Mesenchymal stem cell (in vitro differentiated cells and primary cell): Measurements from ENCODE around the gene MAMDC4. TPM values are rescaled to one million over a fixed set of nuclear protein-coding genes. Genes with fewer than 3 reads are reported as not detected.
"Not testable (repeated sequence)": the region's sequence is repeated elsewhere in the genome, so short reads cannot be mapped to it uniquely, and the experiment has no call there.

Experiments
- DNase-seq: peaks from one replicate; pipeline ENCODE4 v3.0.0-alpha.2; 2013
- H2AFZ ChIP-seq: one replicate; pipeline ENCODE4 v1.6.1; 2013; ENCODE audit warnings: low read depth, mild to moderate bottlenecking, control low read depth, inconsistent platforms, low read length, moderate library complexity
- H2AK5ac ChIP-seq: 2 replicates; pipeline ENCODE4 v1.6.1; 2013; ENCODE audit warnings: low read length, moderate library complexity, mild to moderate bottlenecking, inconsistent platforms; ENCODE audit not compliant: severe bottlenecking
- H2BK120ac ChIP-seq: one replicate; pipeline ENCODE4 v1.6.1; 2013; ENCODE audit warnings: low read depth, mild to moderate bottlenecking, inconsistent platforms, low read length, moderate library complexity
- H2BK12ac ChIP-seq, 2 experiments: one replicate each; pipeline ENCODE4 v1.6.1; 2013; ENCODE audit warnings: inconsistent platforms in 2 of 2, low read length in 2 of 2, mild to moderate bottlenecking in 2 of 2, moderate library complexity in 2 of 2, control low read depth in 1 of 2
- H2BK15ac ChIP-seq: one replicate; pipeline ENCODE4 v1.6.1; 2013; ENCODE audit warnings: mild to moderate bottlenecking, low read depth, inconsistent platforms; ENCODE audit not compliant: poor library complexity, severe bottlenecking
- H2BK5ac ChIP-seq: 2 replicates; pipeline ENCODE4 v1.6.1; 2013; ENCODE audit warnings: low read depth, mild to moderate bottlenecking, low read length, control low read depth, inconsistent platforms; ENCODE audit not compliant: poor library complexity, severe bottlenecking
- H3K14ac ChIP-seq, 2 experiments: one replicate each; pipeline ENCODE4 v1.6.1; 2013; ENCODE audit warnings: inconsistent platforms in 2 of 2, low read length in 2 of 2, control low read depth in 1 of 2, mild to moderate bottlenecking in 1 of 2, moderate library complexity in 1 of 2
- H3K18ac ChIP-seq, 2 experiments: one replicate each; pipeline ENCODE4 v1.6.1; 2013; ENCODE audit warnings: inconsistent platforms in 2 of 2, low read length in 2 of 2, control low read depth in 1 of 2, low read depth in 1 of 2, mild to moderate bottlenecking in 1 of 2
- H3K23ac ChIP-seq, 2 experiments: one replicate each; pipeline ENCODE4 v1.6.1; 2013; ENCODE audit warnings: inconsistent platforms in 2 of 2, low read length in 2 of 2, mild to moderate bottlenecking in 2 of 2, moderate library complexity in 2 of 2, control low read depth in 1 of 2
- H3K27ac ChIP-seq: 2 replicates; pipeline ENCODE4 v1.5.1; 2013; ENCODE audit warnings: mild to moderate bottlenecking, moderate library complexity, low read length, control low read depth, inconsistent platforms; ENCODE audit not compliant: poor library complexity, severe bottlenecking
- H3K27me3 ChIP-seq, 2 experiments: 2 replicates each; pipeline versions ENCODE4 v1.6.1 to v1.7.0; 2013; ENCODE audit warnings: low read length in 2 of 2, mild to moderate bottlenecking in 2 of 2, moderate library complexity in 2 of 2, control low read depth in 1 of 2, inconsistent platforms in 1 of 2; ENCODE audit not compliant: control insufficient read depth in 1 of 2, insufficient read depth in 1 of 2
- H3K36me3 ChIP-seq, 2 experiments: 2 replicates each; pipeline versions ENCODE4 v1.6.1 to v1.7.0; 2013; ENCODE audit warnings: low read length in 2 of 2, control low read depth in 1 of 2, inconsistent platforms in 1 of 2, low read depth in 1 of 2, mild to moderate bottlenecking in 1 of 2; ENCODE audit not compliant: insufficient read depth in 2 of 2, control insufficient read depth in 1 of 2
- H3K4ac ChIP-seq, 2 experiments: one replicate each; pipeline ENCODE4 v1.6.1; 2013; ENCODE audit warnings: inconsistent platforms in 2 of 2, low read length in 2 of 2, mild to moderate bottlenecking in 2 of 2, moderate library complexity in 2 of 2, control low read depth in 1 of 2, low read depth in 1 of 2
- H3K4me1 ChIP-seq: 2 replicates; pipeline ENCODE4 v1.6.1; 2013; ENCODE audit warnings: low read depth, low read length, control low read depth; ENCODE audit not compliant: control insufficient read depth, insufficient read depth
- H3K4me2 ChIP-seq: 2 replicates; pipeline ENCODE4 v1.6.1; 2013; ENCODE audit warnings: low read length, mild to moderate bottlenecking, inconsistent platforms; ENCODE audit not compliant: poor library complexity, severe bottlenecking
- H3K4me3 ChIP-seq, 2 experiments: 2 replicates each; pipeline versions ENCODE4 v1.5.1 to v1.7.0; 2013; ENCODE audit warnings: low read length in 2 of 2, mild to moderate bottlenecking in 2 of 2, control low read depth in 1 of 2, low read depth in 1 of 2; ENCODE audit not compliant: insufficient read depth in 1 of 2
- H3K79me1 ChIP-seq: replicated peaks from 2 replicates; pipeline ENCODE4 v1.6.1; 2013; ENCODE audit warnings: mild to moderate bottlenecking, control low read depth, low read length, inconsistent platforms; ENCODE audit not compliant: poor library complexity, severe bottlenecking
- H3K9ac ChIP-seq: 2 replicates; pipeline ENCODE4 v1.7.0; 2013; ENCODE audit warnings: mild to moderate bottlenecking, low read length, moderate library complexity
- H3K9me3 ChIP-seq: 2 replicates; pipeline ENCODE4 v1.7.0; 2013; ENCODE audit warnings: mild to moderate bottlenecking, low read length; ENCODE audit not compliant: control insufficient read depth
- H4K8ac ChIP-seq: one replicate; pipeline ENCODE4 v1.6.1; 2013; ENCODE audit warnings: inconsistent platforms, mild to moderate bottlenecking, low read length, moderate library complexity
- H4K91ac ChIP-seq: one replicate; pipeline ENCODE4 v1.6.1; 2013; ENCODE audit warnings: mild to moderate bottlenecking, low read length, inconsistent platforms
- WGBS: methylation state at CpG from one replicate; pipeline ENCODE4 v1.1.7; 2013; ENCODE audit warnings: mixed read lengths; 5-methylcytosine and 5-hydroxymethylcytosine counted together
- polyA plus RNA-seq, 2 experiments: library from polyadenylated mRNA; stranded (reverse); fragments of 200-250 nt; gene quantifications; one replicate each; pipeline ENCODE4 v1.2.3, GENCODE V29; 2013

MAMDC4 gene
- 1.6 TPM for polyA plus RNA-seq (2013, experiment 1 of 2)
- 2.1 TPM for polyA plus RNA-seq (2013, experiment 2 of 2)

- H2AK5ac ChIP-seq: peak within 1 kb of the TSS; percentile 30
- no peak within 1 kb of the TSS for H3K4me2 ChIP-seq
- H3K9me3 ChIP-seq: no peaks in the 10 kb centered on the region
- 93% methylated on average over 23 of the region's 23 CpGs for WGBS
- H4K8ac ChIP-seq: peak within 1 kb of the TSS; percentile 55
- no peak within 1 kb of the TSS for H4K91ac ChIP-seq
- H3K36me3 ChIP-seq: peaks cover 0 to 54% of the 10 kb centered on the region in 2 experiments
- H2BK15ac ChIP-seq: peak within 1 kb of the TSS; percentile 4
- no peak within 1 kb of the TSS for H2AFZ ChIP-seq
- no peak within 1 kb of the TSS for H2BK5ac ChIP-seq
- H3K79me1 ChIP-seq: peaks cover 22% of the 10 kb centered on the region
- no peak for DNase-seq
- no peak within 1 kb of the TSS for H3K27ac ChIP-seq
- H3K23ac ChIP-seq: no peak within 1 kb of the TSS
- H3K14ac ChIP-seq: no peak within 1 kb of the TSS
- H3K4ac ChIP-seq: no peak within 1 kb of the TSS
- H3K18ac ChIP-seq: peak within 1 kb of the TSS in 1 of 2 experiments; percentile 30
- H2BK120ac ChIP-seq: no peak within 1 kb of the TSS
- H3K27me3 ChIP-seq: peaks cover 0 to under 1% of the 10 kb centered on the region in 2 experiments
- H3K9ac ChIP-seq: no peak within 1 kb of the TSS
- H2BK12ac ChIP-seq: peak within 1 kb of the TSS in 1 of 2 experiments; percentile 15
- H3K4me1 ChIP-seq: peaks cover 62% of the 10 kb centered on the region
- H3K4me3 ChIP-seq: no peak within 1 kb of the TSS
These were observed at the start of gene MAMDC4 for GRCh38 chr9:136851941-136852663. TSS of gene MAMDC4 (plus strand) at chr9:136852346. CDS start at chr9:136852417, 71 bp downstream.

GRCh38 chr9:136803009-136803550, 49.1 kb upstream of the MAMDC4 start:
- not testable (repeated sequence) for H2BK5ac ChIP-seq, H2BK12ac ChIP-seq, H3K14ac ChIP-seq, H3K4ac ChIP-seq, H2AFZ ChIP-seq, H3K4me2 ChIP-seq, H3K9me3 ChIP-seq, H3K23ac ChIP-seq, H2BK120ac ChIP-seq, H3K27ac ChIP-seq, DNase-seq, H3K79me1 ChIP-seq, H3K9ac ChIP-seq, H3K4me3 ChIP-seq, H4K8ac ChIP-seq, H2AK5ac ChIP-seq, H4K91ac ChIP-seq, H3K18ac ChIP-seq, H2BK15ac ChIP-seq
- 98% methylated on average over 5 of the region's 9 CpGs for WGBS
- H3K4me1 ChIP-seq: peaks cover 28% of the 10 kb centered on the region
- H3K36me3 ChIP-seq: peaks cover 5 to 19% of the 10 kb centered on the region in 2 experiments
- H3K27me3 ChIP-seq: peaks cover 32 to 42% of the 10 kb centered on the region in 2 experiments

GRCh38 chr9:136803551-136804508, 48.3 kb upstream of the MAMDC4 start:
- WGBS: 96% methylated on average over 22 of the region's 22 CpGs
- Histone ChIP-seq H3K4me3 (no peak overlapping the region), H2AFZ (no peak overlapping the region)

More at GRCh38 chr9:136803551-136804508, 48.3 kb upstream of the MAMDC4 start:
- Histone ChIP-seq H2BK15ac (no peak overlapping the region), H2BK5ac (no peak overlapping the region), H3K9me3 (no peaks in the 10 kb centered on the region), H2BK12ac (no peak overlapping the region), H3K18ac (no peak overlapping the region), H2AK5ac (no peak overlapping the region), H3K4ac (no peak overlapping the region), H2BK120ac (no peak overlapping the region), H3K14ac (no peak overlapping the region), H3K23ac (no peak overlapping the region), H4K8ac (no peak overlapping the region), H3K27me3 (peaks cover 26 to 36% of the 10 kb centered on the region in 2 experiments), H3K79me1 (peaks cover 3% of the 10 kb centered on the region), H3K4me1 (peaks cover 28% of the 10 kb centered on the region), H3K4me2 (no peak overlapping the region), H3K27ac (no peak overlapping the region), H3K9ac (no peak overlapping the region), H3K36me3 (peaks cover 5 to 19% of the 10 kb centered on the region in 2 experiments), H4K91ac (no peak overlapping the region)
- no peak for DNase-seq
